Fibroblast of skin of left biceps (primary cell): ENCODE data around the gene RHD.
"Not testable (repeated sequence)": the region's sequence is repeated elsewhere in the genome, so short reads cannot be mapped to it uniquely, and the experiment has no call there.

Experiments
- DNase-seq, 2 experiments: peaks; one replicate each; pipeline ENCODE4 v3.0.0-alpha.2; 2013; ENCODE audit warnings: low read depth in 2 of 2

RHD gene

DNA sequence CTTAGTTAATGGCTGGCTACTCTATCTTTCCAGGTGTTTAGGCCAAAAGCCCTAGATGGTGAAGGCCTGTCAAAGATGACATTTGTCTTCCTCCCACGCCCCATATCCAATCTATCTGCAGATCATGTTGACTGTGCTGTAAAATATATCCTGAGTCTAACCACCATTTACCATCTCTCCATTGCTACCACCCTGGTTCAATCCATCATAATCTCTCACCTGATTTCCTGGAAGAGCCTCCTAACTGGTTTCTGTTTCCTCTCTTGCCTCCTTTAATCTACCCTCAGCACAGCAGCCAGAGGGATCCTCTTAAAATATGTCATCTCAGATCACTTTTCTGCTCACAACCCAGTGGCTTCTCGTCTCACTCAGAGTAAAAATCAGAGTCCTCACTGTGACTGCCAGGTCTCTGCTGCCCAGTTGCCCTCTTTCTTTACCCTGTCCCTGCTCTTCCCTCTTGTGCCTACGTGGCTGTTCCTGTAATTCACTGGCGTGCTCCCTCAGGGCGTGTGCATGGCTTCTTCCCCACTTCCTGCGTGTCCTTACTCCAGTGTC lies 83.6 kb downstream of the RHD start:
- no peak for DNase-seq

DNA sequence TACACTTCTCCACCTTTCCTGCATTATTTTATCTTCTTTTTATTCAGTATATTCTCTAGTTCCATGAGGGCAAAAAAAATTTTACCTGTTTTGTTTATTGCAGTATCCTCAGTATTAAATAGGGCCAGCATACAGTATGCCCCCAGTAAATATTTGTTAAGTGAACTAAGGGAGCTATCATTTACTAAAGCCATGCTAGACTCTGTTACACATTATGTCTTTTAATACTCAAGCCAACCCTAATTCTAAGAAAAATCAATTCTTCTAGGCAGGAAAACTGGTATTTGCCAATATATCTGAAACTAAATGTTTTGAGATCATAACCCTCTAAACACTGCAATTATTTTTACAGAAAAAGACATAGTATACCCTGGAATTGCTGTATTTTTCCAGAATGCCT lies 84.1 kb downstream of the RHD start:
- DNase-seq: no peak

- DNase-seq: no peak
Measured at GRCh38 chr1:25356848-25357247, 84.5 kb downstream of the RHD start.

DNA sequence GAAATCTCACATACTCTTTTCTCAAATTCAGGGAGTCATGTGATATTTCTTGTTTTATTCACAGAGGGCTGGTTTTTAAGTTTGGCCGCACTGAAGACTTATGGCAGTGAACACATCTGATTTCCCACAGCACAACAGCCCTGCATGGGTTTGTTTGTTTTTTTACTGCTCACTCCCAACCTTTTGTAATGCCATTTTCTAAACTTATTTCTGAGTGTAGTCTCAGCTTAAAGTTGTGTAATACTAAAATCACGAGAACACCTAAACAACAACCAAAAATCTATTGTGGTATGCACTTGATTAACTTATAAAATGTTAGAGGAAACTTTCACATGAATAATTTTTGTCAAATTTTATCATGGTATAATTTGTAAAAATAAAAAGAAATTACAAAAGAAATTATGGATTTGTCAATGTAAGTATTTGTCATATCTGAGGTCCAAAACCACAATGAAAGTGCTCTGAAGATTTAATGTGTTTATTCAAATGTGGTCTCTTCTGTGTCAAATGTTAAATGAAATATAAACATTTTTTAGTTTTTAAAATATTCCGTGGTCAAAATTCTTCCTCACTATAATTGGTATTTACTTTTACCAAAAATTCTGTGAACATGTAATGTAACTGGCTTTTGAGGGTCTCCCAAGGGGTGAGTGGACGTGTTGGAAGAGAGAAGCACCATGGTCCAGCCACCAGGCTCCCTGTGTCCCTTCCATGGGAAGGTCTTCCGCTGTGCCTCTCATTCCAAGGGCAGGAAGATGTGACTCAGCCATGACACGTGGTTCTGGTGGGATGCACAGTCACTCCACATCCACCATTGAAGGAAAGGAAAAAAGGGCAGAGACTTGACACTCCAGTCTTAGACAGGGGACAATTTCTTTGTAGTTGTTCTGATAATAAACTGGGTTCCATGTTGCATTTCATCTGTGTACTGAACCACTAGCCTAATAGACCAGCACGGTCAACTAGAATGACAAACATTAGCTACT lies 88.6 kb downstream of the RHD start:
- DNase-seq: no peak

- DNase-seq: no peak
Measured at GRCh38 chr1:25361901-25362300, 89.6 kb downstream of the RHD start.

GRCh38 chr1:25362634-25363559 lies 90.6 kb downstream of the RHD start:
- DNase-seq: not testable (repeated sequence)

GRCh38 chr1:25369241-25369640 lies 96.9 kb downstream of the RHD start:
- no peak for DNase-seq

- DNase-seq: not testable (repeated sequence)
Measured at GRCh38 chr1:25369691-25370271, 97.5 kb downstream of the RHD start.

GRCh38 chr1:25371757-25372156 lies 99.4 kb downstream of the RHD start:
- peak; percentile 78 for DNase-seq

- DNase-seq: not testable (repeated sequence)
Measured at GRCh38 chr1:25378367-25378766, 106.1 kb downstream of the RHD start.
